ENCODE data around the gene RTP2. TPM values are rescaled to one million over a fixed set of nuclear protein-coding genes. Genes with fewer than 3 reads are reported as not detected.

The RTP2 gene
- total and polyA plus RNA-seq, 10 of the 15 experiments (the other 5 are each of a cell fraction or from before 2014, with no cell fraction given), result not detected

DNA sequence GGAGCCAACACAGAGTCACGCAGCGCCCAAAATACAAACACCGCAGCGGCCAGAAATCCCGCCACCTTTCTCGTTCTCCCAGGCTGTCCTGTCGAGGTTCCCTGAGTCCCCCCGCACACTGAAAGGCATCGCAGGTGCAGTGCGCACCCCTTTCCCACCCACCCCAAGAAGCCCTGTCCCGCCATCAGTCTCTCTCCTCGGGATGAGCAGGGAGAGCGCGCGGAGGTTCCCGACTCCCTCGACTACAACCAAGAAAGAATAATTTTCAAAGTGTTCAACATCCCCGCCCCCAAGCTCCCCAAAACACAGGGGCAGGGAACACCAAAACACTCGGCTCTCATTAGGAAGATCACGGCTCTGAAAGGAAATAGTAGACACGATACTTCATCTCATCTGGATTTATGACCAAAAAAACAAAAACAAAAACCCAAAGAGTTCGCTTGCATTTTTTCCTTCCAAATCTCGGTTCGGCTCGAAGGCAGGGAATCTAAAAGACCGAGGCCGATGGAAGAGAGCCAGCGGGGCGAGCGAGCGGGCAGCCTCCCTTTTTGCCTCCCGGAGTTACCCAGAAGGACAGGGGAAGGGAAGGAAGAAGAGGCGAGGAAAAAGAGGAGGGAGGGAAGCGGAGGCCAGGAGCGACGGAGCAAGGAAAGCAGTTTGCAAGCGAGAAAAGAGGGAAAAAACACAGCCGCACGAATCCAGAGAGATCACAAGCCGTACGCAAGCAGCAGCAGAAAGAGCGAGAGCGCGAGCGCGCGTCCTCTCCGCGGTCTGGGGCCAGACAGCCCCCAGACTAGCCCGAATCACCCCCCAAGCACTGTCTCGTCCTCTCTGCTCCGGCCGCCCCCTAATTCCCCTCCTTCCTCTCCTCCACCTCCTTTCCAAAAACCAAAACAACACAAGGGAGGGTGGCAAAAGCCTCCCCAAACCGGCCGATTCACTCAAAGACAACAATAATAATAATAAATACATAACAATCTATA, 42.1 kb upstream of the RTP2 start:
- H3K27ac ChIP-seq (ENCODE audit: control insufficient read depth, insufficient read depth), result no peak overlapping the region
- no peak overlapping the region for H3K9ac ChIP-seq (ENCODE audit: control insufficient read depth, insufficient read depth, low read length)
- ChIA-PET POLR2A (interaction anchor here (1.4 kb wide), 1 partner anchor 58 kb away, joined by 3 read pairs; no protein-coding TSS in a partner anchor), CTCF (interaction anchor here (0.8 to 3.9 kb wide), 8 partner anchors 87 to 1297 kb away, joined by 3 to 39 read pairs (median 4); no protein-coding TSS in a partner anchor), RAD21 (ENCODE audit: unreplicated experiment) (interaction anchor here (0.8 to 3.5 kb wide), 8 partner anchors 41 to 1408 kb away, joined by 3 to 16 read pairs (median 4); no protein-coding TSS in a partner anchor), SMC1A (ENCODE audit: uncharacterized antibody, unreplicated experiment) (interaction anchor here (0.7 to 3.9 kb wide), 12 partner anchors 10 to 1297 kb away, joined by 3 to 21 read pairs (median 4); no protein-coding TSS in a partner anchor)
- no peaks in the 10 kb centered on the region; the same call in 1 of the 2 replicates for H3K4me1 ChIP-seq (ENCODE audit: control insufficient read depth, insufficient read depth, low read length)
- no peaks in the 10 kb centered on the region for H3K36me3 ChIP-seq (ENCODE audit: control insufficient read depth in 2 of 2, insufficient read depth in 2 of 2, low read length in 1 of 2)
- peak overlapping the region; percentile 65; the same call in 1 of the 2 replicates for H3K4me3 ChIP-seq
- peak overlapping the region; percentile 5 for H2AFZ ChIP-seq (ENCODE audit: control insufficient read depth, low read depth, low read length)
- intact Hi-C loops (cut with micrococcal nuclease; ENCODE audit: unreplicated experiment) (loop anchor here (2.0 to 10.0 kb wide), 10 partner anchors 158 to 920 kb away; no protein-coding TSS in a partner anchor), in situ Hi-C loops (cut with MboI) (loop anchor here (5.0 kb wide), 2 partner anchors 1008 to 1208 kb away; no protein-coding TSS in a partner anchor)
- no peaks in the 10 kb centered on the region for H4K20me1 ChIP-seq (ENCODE audit: control insufficient read depth, insufficient read depth)
- ATAC-seq (no peak), DNase-seq (ENCODE audit: low read depth, low spot score) (no peak), FAIRE-seq (no peak)
- under 1% methylated on average over 52 of the region's 55 CpGs for WGBS (ENCODE audit: insufficient coverage, insufficient replicate concordance, low lambda C conversion rate, missing lambda C conversion rate)
- no peaks in the 10 kb centered on the region for H3K79me2 ChIP-seq (ENCODE audit: control insufficient read depth, insufficient read depth, low read length)
- H3K9me3 ChIP-seq (replicated peaks; ENCODE audit: control insufficient read depth, insufficient read depth, low read length), result no peaks in the 10 kb centered on the region
- H3K4me2 ChIP-seq (ENCODE audit: control insufficient read depth, insufficient read depth), result peak overlapping the region; percentile 95
- peaks cover 14 to 21% of the 10 kb centered on the region in 2 experiments for H3K27me3 ChIP-seq (replicated peaks in 1 of 2; ENCODE audit: control insufficient read depth in 2 of 2, insufficient read depth in 2 of 2, low read length in 1 of 2)
- BruUV-seq (replicated peaks), result TSS peak; percentile 83
- no peak for TF ChIP-seq POLR2AphosphoS5 (IDR thresholded peaks at IDR 0.05; ENCODE audit: low read length)
- no peak for TF ChIP-seq HDAC2 (IDR thresholded peaks at IDR 0.05)
- TF ChIP-seq CEBPB (IDR thresholded peaks at IDR 0.05; ENCODE audit: borderline replicate concordance in 1 of 2, low read depth in 2 of 2, low read length in 2 of 2), result no peak
- TF ChIP-seq, protein P1, sequence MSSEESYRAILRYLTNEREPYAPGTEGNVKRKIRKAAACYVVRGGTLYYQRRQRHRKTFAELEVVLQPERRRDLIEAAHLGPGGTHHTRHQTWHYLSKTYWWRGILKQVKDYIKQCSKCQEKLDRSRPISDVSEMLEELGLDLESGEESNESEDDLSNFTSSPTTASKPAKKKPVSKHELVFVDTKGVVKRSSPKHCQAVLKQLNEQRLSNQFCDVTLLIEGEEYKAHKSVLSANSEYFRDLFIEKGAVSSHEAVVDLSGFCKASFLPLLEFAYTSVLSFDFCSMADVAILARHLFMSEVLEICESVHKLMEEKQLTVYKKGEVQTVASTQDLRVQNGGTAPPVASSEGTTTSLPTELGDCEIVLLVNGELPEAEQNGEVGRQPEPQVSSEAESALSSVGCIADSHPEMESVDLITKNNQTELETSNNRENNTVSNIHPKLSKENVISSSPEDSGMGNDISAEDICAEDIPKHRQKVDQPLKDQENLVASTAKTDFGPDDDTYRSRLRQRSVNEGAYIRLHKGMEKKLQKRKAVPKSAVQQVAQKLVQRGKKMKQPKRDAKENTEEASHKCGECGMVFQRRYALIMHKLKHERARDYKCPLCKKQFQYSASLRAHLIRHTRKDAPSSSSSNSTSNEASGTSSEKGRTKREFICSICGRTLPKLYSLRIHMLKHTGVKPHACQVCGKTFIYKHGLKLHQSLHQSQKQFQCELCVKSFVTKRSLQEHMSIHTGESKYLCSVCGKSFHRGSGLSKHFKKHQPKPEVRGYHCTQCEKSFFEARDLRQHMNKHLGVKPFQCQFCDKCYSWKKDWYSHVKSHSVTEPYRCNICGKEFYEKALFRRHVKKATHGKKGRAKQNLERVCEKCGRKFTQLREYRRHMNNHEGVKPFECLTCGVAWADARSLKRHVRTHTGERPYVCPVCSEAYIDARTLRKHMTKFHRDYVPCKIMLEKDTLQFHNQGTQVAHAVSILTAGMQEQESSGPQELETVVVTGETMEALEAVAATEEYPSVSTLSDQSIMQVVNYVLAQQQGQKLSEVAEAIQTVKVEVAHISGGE (CRISPR knock-in tag; IDR thresholded peaks at IDR 0.05), result no peak
- TF ChIP-seq EED (IDR thresholded peaks at IDR 0.05; ENCODE audit: low read depth), result 0 out of 2 replicates have a peak, but pooled peaks have one; percentile 16
- TF ChIP-seq ZSCAN29 (IDR thresholded peaks at IDR 0.05), result no peak
- TF ChIP-seq, protein P2, sequence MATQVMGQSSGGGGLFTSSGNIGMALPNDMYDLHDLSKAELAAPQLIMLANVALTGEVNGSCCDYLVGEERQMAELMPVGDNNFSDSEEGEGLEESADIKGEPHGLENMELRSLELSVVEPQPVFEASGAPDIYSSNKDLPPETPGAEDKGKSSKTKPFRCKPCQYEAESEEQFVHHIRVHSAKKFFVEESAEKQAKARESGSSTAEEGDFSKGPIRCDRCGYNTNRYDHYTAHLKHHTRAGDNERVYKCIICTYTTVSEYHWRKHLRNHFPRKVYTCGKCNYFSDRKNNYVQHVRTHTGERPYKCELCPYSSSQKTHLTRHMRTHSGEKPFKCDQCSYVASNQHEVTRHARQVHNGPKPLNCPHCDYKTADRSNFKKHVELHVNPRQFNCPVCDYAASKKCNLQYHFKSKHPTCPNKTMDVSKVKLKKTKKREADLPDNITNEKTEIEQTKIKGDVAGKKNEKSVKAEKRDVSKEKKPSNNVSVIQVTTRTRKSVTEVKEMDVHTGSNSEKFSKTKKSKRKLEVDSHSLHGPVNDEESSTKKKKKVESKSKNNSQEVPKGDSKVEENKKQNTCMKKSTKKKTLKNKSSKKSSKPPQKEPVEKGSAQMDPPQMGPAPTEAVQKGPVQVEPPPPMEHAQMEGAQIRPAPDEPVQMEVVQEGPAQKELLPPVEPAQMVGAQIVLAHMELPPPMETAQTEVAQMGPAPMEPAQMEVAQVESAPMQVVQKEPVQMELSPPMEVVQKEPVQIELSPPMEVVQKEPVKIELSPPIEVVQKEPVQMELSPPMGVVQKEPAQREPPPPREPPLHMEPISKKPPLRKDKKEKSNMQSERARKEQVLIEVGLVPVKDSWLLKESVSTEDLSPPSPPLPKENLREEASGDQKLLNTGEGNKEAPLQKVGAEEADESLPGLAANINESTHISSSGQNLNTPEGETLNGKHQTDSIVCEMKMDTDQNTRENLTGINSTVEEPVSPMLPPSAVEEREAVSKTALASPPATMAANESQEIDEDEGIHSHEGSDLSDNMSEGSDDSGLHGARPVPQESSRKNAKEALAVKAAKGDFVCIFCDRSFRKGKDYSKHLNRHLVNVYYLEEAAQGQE (IDR thresholded peaks at IDR 0.05; ENCODE audit: low read depth, low read length), result no peak
- TF ChIP-seq ZBTB40 (IDR thresholded peaks at IDR 0.05; ENCODE audit: borderline replicate concordance), result no peak
- TF ChIP-seq NFYA (IDR thresholded peaks at IDR 0.05; ENCODE audit: borderline replicate concordance, low read depth, low read length), result no peak
- no peak for TF ChIP-seq POU2F2 (IDR thresholded peaks at IDR 0.05; ENCODE audit: borderline replicate concordance, low read depth, low read length)

All from GM12878 (cell line).